Activated effector memory CD4-positive, alpha-beta T cell treated with anti-CD3 and anti-CD28 coated beads, Interleukin-2, amount 50 U/mL, for 16 hours (primary cell): ENCODE data around the gene ASF1A.

Experiments
- DNase-seq: peaks from one replicate; pipeline ENCODE4 v3.0.0-alpha.2; 2020

The ASF1A gene

DNA sequence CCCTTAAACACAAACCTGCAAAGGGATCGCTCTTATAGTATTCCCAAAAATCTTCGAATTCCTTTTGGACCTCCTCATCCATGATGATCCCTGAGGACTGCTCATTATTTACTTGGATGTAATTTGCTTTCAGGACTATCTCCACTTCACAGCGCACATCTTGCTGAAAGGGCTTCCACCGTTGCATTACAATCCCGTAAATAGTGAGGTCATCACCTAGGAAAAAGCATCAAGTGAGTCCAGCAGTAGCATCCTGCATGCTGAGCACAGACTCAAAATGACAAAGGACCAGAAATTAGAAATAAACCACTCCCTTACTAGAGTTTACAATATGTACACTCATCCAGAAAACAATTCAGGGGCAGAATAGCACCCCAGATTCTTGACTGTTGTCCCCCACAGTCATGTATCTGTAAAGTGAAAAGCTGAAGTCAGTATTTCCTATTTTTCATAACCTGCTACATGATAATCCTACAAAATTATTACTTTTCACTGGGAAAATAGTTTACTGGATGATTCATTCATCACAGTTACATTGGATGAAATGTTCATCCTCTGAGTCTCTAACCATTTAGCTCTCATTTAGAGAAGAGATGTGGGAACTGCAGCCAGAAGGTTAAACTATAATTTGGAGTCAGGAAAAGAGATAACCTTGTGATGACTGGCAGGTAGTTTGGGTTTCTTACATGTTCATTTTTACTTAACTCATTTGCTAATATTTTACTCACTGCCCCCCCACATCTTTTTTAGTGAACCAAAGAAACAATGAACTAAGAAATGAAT is 23.8 kb downstream of the ASF1A start:
- no peak for DNase-seq

GRCh38 chr6:118918329-118918725 is 24.4 kb downstream of the ASF1A start:
- no peak for DNase-seq

DNA sequence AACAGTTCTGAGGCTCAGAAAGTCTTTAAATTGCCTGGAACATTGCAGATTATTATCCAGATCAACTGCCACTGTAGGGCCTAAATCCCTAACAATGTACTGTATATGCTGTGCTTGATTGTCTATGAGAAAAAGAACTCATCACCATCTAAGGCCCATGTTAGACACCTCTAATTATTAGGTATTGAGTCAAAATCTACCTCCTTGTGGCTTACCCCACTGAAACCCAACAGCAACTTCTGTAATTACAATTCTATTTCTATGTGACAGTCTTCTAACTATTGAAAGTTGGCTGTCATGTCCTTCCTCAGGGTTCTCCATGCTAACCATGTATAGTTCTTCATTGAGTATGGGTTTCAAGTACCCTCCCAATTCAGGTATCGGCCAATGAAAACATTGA is 27.1 kb downstream of the ASF1A start:
- DNase-seq, result no peak

DNA sequence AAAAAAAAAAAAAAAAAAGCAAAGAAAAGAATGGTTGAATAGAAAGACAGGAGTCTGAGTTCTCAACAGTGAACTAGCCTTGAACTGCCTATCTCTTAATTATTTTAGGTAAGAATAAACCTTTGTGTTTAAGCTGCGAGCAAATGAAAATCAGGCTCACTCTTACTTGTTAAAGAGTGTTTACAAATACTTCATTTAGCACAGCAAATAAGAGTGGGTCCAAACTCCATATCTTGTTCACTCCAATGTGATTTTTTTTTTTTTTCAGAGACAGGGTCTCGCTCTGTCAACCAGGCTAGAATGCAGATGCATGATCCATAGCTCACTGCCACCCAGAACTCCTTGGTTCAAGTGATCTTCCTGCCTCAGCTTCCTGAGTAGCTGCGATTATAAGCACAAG is 29.1 kb downstream of the ASF1A start:
- no peak for DNase-seq

GRCh38 chr6:118930680-118931079 is 36.7 kb downstream of the ASF1A start:
- DNase-seq, result no peak

DNA sequence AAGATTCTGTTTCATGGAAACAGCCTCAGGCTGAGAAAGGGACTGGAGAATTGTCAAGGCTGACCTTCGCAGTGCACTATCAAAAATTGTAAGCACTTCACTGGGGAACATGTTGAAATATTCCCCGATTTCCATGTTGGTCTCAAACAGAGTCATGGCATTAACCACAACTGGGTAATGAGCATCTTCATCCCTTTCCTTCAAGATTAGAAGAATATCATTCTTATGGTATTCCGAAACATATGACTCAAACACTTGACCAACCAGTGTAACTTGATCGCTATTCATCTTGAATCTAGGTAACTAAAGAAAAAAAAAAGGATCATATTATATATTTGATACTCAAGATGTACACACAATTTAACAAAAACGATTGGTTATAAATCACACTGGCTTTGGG is 37.5 kb downstream of the ASF1A start:
- DNase-seq, result no peak

- no peak for DNase-seq
Measured at GRCh38 chr6:118932421-118932820, 38.5 kb downstream of the ASF1A start.

- no peak for DNase-seq
Measured at GRCh38 chr6:118933855-118934460, 40.0 kb downstream of the ASF1A start.

GRCh38 chr6:118934461-118935330 is 40.7 kb downstream of the ASF1A start, which contains the start of gene MCM9:
TSS of gene MCM9 (minus strand) at chr6:118935159. CDS start at chr6:118931723, 3,436 bp downstream.
- DNase-seq, result peak; percentile 95

DNA sequence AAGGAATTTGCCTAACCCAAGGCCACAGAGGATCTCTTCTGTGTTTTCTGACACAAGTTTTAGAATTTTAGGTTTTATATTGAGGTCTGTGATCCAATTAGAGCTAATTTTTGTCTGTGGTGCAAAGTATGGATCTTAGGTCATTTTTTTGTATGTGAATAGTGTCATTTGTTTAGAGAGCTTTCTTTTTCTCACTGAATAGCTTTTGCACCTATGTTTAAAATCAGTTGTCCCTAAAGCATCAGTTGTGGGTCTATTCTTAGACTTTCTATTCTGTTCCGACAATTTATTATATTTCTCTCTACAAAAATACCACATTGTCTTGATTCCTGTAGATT is 41.3 kb downstream of the ASF1A start:
- no peak for DNase-seq

- DNase-seq, result no peak
Measured at GRCh38 chr6:118935978-118936703, 42.2 kb downstream of the ASF1A start.

GRCh38 chr6:118939683-118940082 is 45.7 kb downstream of the ASF1A start:
- DNase-seq, result no peak

- DNase-seq, result no peak
Measured at GRCh38 chr6:118940770-118941169, 46.8 kb downstream of the ASF1A start.

- no peak for DNase-seq
Measured at GRCh38 chr6:118945217-118945616, 51.3 kb downstream of the ASF1A start.

DNA sequence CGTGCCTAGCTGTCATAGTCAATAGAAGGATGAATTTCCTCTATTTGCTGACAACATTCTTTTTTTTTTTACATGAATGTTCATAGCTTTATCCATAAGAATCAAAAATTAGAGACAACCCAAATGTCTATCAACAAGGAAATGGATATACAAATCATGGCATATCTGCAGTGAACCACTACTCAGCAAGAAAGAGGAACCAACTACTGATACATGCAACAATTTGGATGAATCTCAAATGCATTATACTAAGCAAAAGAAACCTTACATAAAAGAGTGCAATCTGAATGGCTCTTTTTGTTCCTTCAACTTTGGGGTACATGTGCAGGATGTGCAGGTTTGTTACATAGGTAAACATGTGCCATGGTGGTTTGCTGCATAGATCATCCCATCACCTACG is 58.7 kb downstream of the ASF1A start:
- DNase-seq, result no peak

DNA sequence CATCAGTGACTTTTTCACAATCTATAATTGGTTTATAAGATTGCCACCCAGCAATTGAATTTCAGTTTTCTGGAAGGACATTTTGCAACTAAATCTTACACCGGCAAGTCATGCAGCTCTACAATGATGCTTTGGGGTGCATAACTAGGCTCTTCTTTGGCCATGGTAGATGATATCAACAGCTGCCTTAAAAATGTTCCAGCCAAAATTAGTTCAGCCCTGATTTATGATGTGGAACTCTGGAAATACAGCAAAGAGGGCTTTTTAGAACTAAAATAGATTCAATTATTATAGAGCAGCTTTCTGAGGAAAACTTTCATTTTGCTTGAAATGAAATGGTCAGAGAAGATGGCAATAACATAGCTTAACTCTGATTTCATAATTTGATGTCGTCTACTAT is 59.4 kb downstream of the ASF1A start:
- no peak for DNase-seq
